SK-N-SH (cell line): ENCODE data around the gene ZMYND8. TPM values are rescaled to one million over a fixed set of nuclear protein-coding genes. Genes with fewer than 3 reads are reported as not detected.

Experiments used
- CTCF ChIA-PET: fragments of 300-600, 350-600 bp; formaldehyde crosslinking; extraction: SDS; loops from one replicate; lab custom pipeline; 2021; lab: Yijun Ruan, JAX
- POLR2A ChIA-PET: fragments of 350-600 bp; sonication (Branson Sonifier 250); formaldehyde crosslinking; extraction: SDS; loops from one replicate; lab custom pipeline; 2020; ENCODE audit warnings: antibody characterized with exemption, inconsistent platforms; lab: Yijun Ruan, JAX
- DNase-seq: peaks from one replicate; pipeline ENCODE4 v3.0.0; 2012
- H2AFZ ChIP-seq: fragments of 200-600 bp; sonication (generic); 2 replicates; pipeline ENCODE4 v1.8.1; 2016; ENCODE audit warnings: antibody characterized with exemption, mild to moderate bottlenecking, low read depth
- H3F3A ChIP-seq: fragments of 200-600 bp; sonication (generic); replicated peaks from 2 replicates; pipeline ENCODE3; 2016; ENCODE audit warnings: antibody characterized with exemption, mild to moderate bottlenecking; ENCODE audit not compliant: insufficient read depth
- H3K27ac ChIP-seq, 2 experiments: fragments of 200-500 bp in 1 of 2; fragments of 200-600 bp in 1 of 2; sonication (Bioruptor generic) in 1 of 2; sonication (generic), shearing (Covaris generic) in 1 of 2; 2 replicates each; pipeline versions ENCODE4 v1.5.1 to v1.6.1; 2014 to 2016; ENCODE audit warnings: low read depth in 2 of 2, inconsistent platforms in 1 of 2, low read length in 1 of 2, mild to moderate bottlenecking in 1 of 2, mixed read lengths in 1 of 2
- H3K27me3 ChIP-seq: fragments of 200-600 bp; sonication (generic), shearing (Covaris generic); 2 replicates; pipeline ENCODE4 v1.6.1; 2016; ENCODE audit warnings: mixed run types; ENCODE audit not compliant: insufficient read depth
- H3K36me3 ChIP-seq, 2 experiments: fragments of 200-500 bp in 1 of 2; fragments of 200-600 bp in 1 of 2; sonication (Bioruptor generic) in 1 of 2; sonication (generic) in 1 of 2; replicated peaks in 1 of 2; 2 replicates each; pipeline versions ENCODE3 to v1.5.1; 2014 to 2016; ENCODE audit warnings: low read length in 1 of 2, mild to moderate bottlenecking in 1 of 2; ENCODE audit not compliant: insufficient read depth in 2 of 2, control insufficient read depth in 1 of 2
- H3K4me1 ChIP-seq, 2 experiments: fragments of 200-500 bp in 1 of 2; fragments of 200-600 bp in 1 of 2; sonication (Bioruptor generic) in 1 of 2; sonication (generic), shearing (Covaris generic) in 1 of 2; 2 replicates each; pipeline versions ENCODE4 v1.5.1 to v1.6.1; 2014 to 2016; ENCODE audit warnings: low read depth in 1 of 2, low read length in 1 of 2, mixed run types in 1 of 2; ENCODE audit not compliant: insufficient read depth in 2 of 2, control insufficient read depth in 1 of 2
- H3K4me2 ChIP-seq: fragments of 200-600 bp; sonication (generic), shearing (Covaris generic); 2 replicates; pipeline ENCODE4 v1.6.1; 2017; ENCODE audit warnings: mixed run types
- H3K4me3 ChIP-seq, 2 experiments: fragments of 200-500 bp in 1 of 2; fragments of 200-600 bp in 1 of 2; sonication (Bioruptor generic) in 1 of 2; sonication (generic), shearing (Covaris generic) in 1 of 2; 2 replicates each; pipeline versions ENCODE4 v1.5.1 to v1.8.1; 2014 to 2016; ENCODE audit warnings: low read depth in 2 of 2, inconsistent platforms in 1 of 2, low read length in 1 of 2, mild to moderate bottlenecking in 1 of 2, mixed read lengths in 1 of 2, moderate library complexity in 1 of 2
- H3K79me2 ChIP-seq: fragments of 200-600 bp; sonication (generic); 2 replicates; pipeline ENCODE4 v1.8.1; 2017; ENCODE audit warnings: mild to moderate bottlenecking; ENCODE audit not compliant: insufficient read depth
- H3K9ac ChIP-seq: fragments of 200-600 bp; sonication (generic); 2 replicates; pipeline ENCODE4 v1.6.1; 2017; ENCODE audit warnings: mixed run types
- H3K9me2 ChIP-seq: fragments of 200-600 bp; sonication (generic); 2 replicates; pipeline ENCODE4 v1.6.1; 2017; ENCODE audit warnings: mixed run types
- H3K9me3 ChIP-seq: fragments of 200-600 bp; sonication (generic); 2 replicates; pipeline ENCODE4 v1.6.1; 2017; ENCODE audit warnings: mixed run types, mild to moderate bottlenecking, moderate library complexity
- H4K20me1 ChIP-seq: fragments of 200-600 bp; sonication (generic); 2 replicates; pipeline ENCODE4 v1.6.1; 2017; ENCODE audit warnings: mild to moderate bottlenecking, mixed run types; ENCODE audit not compliant: insufficient read depth
- CHD2 ChIP-seq: fragments of 150-350 bp; IDR thresholded peaks from 2 replicates; pipeline ENCODE4 v1.6.1; 2018; ENCODE audit warnings: low read length; ENCODE audit not compliant: partially characterized antibody
- ELF1 ChIP-seq: IDR thresholded peaks from 2 replicates; pipeline ENCODE4 v1.4.0; 2012
- EZH2phosphoT487 ChIP-seq: fragments of 200-600 bp; sonication (generic); IDR thresholded peaks from 2 replicates; pipeline ENCODE4 v1.6.1; 2017; ENCODE audit warnings: low read depth, mixed run types, mild to moderate bottlenecking, antibody characterized with exemption, moderate library complexity, borderline replicate concordance
- GABPA ChIP-seq: IDR thresholded peaks from 2 replicates; pipeline ENCODE4 v1.4.0; 2012; ENCODE audit warnings: low read depth, mild to moderate bottlenecking
- MAX ChIP-seq: IDR thresholded peaks from 2 replicates; pipeline ENCODE4 v1.4.0; 2012; ENCODE audit warnings: low read depth
- MXI1 ChIP-seq: IDR thresholded peaks from 2 replicates; pipeline ENCODE4 v1.6.1; 2012; ENCODE audit warnings: mild to moderate bottlenecking, low read depth, low read length, improper control_type of control experiment
- RFX5 ChIP-seq: IDR thresholded peaks from 2 replicates; pipeline ENCODE4 v1.6.1; 2012; ENCODE audit warnings: mild to moderate bottlenecking, improper control_type of control experiment, low read length
- SMC3 ChIP-seq: IDR thresholded peaks from 2 replicates; pipeline ENCODE4 v1.6.1; 2012; ENCODE audit warnings: low read depth, low read length, improper control_type of control experiment
- YY1 ChIP-seq: IDR thresholded peaks from 2 replicates; pipeline ENCODE4 v1.4.0; 2012; ENCODE audit warnings: low read depth, mild to moderate bottlenecking
- ZBTB33 ChIP-seq: IDR thresholded peaks from 2 replicates; pipeline ENCODE4 v1.4.0; 2012; ENCODE audit warnings: low read depth, borderline replicate concordance
- WGBS: methylation state at CpG from one replicate; pipeline ENCODE4 v1.1.6; 2017; ENCODE audit warnings: low lambda C conversion rate; 5-methylcytosine and 5-hydroxymethylcytosine counted together
- polyA plus RNA-seq, 3 experiments: library from polyadenylated mRNA; depleted of rRNA; stranded (reverse); fragments of >200 nt; gene quantifications; 2 replicates each; pipeline ENCODE4 v1.2.3, GENCODE V29; 2012
- TF ChIP-seq, protein P1 (sequence below): fragments of 150-350 bp; IDR thresholded peaks from 2 replicates; pipeline ENCODE4 v1.6.1; 2017; ENCODE audit warnings: antibody characterized with exemption, low read length, low read depth, borderline replicate concordance
- TF ChIP-seq, protein P2 (sequence below): IDR thresholded peaks from 2 replicates; pipeline ENCODE4; 2012

Gene ZMYND8
- polyA plus RNA-seq (2012; rRNA removed) = 20.6 and 25.3 TPM in 2 replicates
- 19.5 and 20.5 TPM in 2 replicates for polyA plus RNA-seq (2012; cell fraction: cytosol; rRNA removed)
- 54.6 and 62.7 TPM in 2 replicates for polyA plus RNA-seq (2012; cell fraction: nucleus; rRNA removed)

DNA sequence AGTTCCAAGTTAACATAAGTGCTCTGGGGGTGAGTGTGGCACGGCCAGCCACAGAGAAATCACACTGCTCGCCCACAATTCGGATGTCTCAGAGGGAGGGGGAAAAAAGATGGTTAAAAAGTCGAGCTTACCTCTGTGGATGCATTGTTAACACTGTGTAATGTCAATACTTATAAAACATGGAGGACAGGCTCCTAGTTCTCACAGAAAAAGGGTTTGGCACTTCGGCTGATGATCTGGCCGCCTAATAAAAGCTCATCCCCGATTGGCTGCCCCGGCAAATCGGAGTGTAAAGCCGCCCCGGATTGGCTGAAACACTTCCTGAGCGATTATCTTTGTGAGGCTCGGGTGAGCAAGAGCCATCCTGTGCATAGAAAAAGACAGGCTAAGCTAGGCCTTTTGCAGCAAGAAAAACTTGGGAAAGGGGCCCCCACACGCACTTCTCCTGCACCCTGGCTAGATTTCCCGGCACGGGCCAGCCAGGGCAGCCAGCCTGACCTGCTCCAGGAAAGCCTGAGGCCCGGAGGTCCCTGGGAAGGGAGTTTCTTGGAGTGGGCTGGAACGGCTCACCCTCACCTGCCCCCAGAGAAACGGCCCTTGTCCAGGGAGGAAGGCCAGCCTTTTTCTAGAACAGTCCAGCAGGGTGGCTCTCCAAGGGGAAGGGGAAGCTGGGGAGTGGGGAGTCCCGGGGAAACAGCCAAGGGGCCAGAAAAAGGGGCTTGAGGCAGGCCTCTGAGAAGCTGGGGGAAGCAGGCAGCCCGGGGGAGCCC is at the start of gene ZMYND8:
Gene ZMYND8, minus strand, starts transcription at position 174 of the 770 bp plus-strand sequence. Its CDS starts 29 bp downstream, at position 145.
- CTCF ChIA-PET = interaction anchor here (1.0 to 13.1 kb wide), 5 partner anchors 9 to 206 kb away, joined by 3 to 99 read pairs (median 3); no protein-coding TSS in a partner anchor
- Histone ChIP-seq H3K79me2 (peaks cover 51% of the 10 kb centered on the region), H3K4me3 (peak within 1 kb of the TSS; percentile 42 to 52), H3K9ac (peak within 1 kb of the TSS; percentile 89), H3K27ac (peak within 1 kb of the TSS; percentile 97 to 100), H3K4me2 (peak within 1 kb of the TSS; percentile 79), H3K9me3 (no peaks in the 10 kb centered on the region), H3K4me1 (peaks cover 75 to 89% of the 10 kb centered on the region in 2 experiments), H2AFZ (peak within 1 kb of the TSS; percentile 50; the same call in 1 of the 2 replicates), H3F3A (peaks cover 49% of the 10 kb centered on the region), H3K36me3 (peaks cover 0 to 6% of the 10 kb centered on the region in 2 experiments), H4K20me1 (no peaks in the 10 kb centered on the region), H3K9me2 (no peaks in the 10 kb centered on the region), H3K27me3 (no peaks in the 10 kb centered on the region)
- peak; percentile 87 for DNase-seq
- TF ChIP-seq ELF1 = 0 out of 2 replicates have a peak, but pooled peaks have one; percentile 43
- peak; percentile 55; the same call in 1 of the 2 replicates for TF ChIP-seq RFX5
- peak; percentile 22; the same call in 1 of the 2 replicates for TF ChIP-seq MAX
- peak; percentile 22; the same call in 1 of the 2 replicates for TF ChIP-seq MXI1
- TF ChIP-seq, protein P1, sequence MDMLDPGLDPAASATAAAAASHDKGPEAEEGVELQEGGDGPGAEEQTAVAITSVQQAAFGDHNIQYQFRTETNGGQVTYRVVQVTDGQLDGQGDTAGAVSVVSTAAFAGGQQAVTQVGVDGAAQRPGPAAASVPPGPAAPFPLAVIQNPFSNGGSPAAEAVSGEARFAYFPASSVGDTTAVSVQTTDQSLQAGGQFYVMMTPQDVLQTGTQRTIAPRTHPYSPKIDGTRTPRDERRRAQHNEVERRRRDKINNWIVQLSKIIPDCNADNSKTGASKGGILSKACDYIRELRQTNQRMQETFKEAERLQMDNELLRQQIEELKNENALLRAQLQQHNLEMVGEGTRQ = no peak
- TF ChIP-seq GABPA = no peak
- TF ChIP-seq EZH2phosphoT487 = no peak
- peak; percentile 14 for TF ChIP-seq CHD2
- TF ChIP-seq ZBTB33 = no peak
- TF ChIP-seq YY1 = peak; percentile 84
- no peak for TF ChIP-seq SMC3
- TF ChIP-seq, protein P2, sequence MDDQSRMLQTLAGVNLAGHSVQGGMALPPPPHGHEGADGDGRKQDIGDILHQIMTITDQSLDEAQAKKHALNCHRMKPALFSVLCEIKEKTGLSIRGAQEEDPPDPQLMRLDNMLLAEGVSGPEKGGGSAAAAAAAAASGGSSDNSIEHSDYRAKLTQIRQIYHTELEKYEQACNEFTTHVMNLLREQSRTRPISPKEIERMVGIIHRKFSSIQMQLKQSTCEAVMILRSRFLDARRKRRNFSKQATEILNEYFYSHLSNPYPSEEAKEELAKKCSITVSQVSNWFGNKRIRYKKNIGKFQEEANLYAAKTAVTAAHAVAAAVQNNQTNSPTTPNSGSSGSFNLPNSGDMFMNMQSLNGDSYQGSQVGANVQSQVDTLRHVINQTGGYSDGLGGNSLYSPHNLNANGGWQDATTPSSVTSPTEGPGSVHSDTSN = peak; percentile 15; the same call in 1 of the 2 replicates
- 8% methylated on average over 18 of the region's 21 CpGs for WGBS
- POLR2A ChIA-PET = interaction anchor here (0.5 to 1.8 kb wide), 8 partner anchors 13 to 145 kb away, joined by 3 to 7 read pairs (median 4); partner anchors contain the start of gene NCOA3
